ENCODE data around the gene CYBA. TPM values are rescaled to one million over a fixed set of nuclear protein-coding genes. Genes with fewer than 3 reads are reported as not detected.

CYBA gene
- total and polyA plus RNA-seq, 8 donors: 38.0 to 135 (median 68.5) TPM

- FAIRE-seq: no peak
- Histone ChIP-seq H3K4me3 (no peak overlapping the region), H3K9me3 (no peaks in the 10 kb centered on the region), H3K27me3 (no peaks in the 10 kb centered on the region), H3K36me3 (no peaks in the 10 kb centered on the region), H3K4me1 (peaks cover 0 to 5% (median 4%) of the 10 kb centered on the region in 3 donors), H3K27ac (no peak overlapping the region)
- 94% methylated on average over 5 of the region's 5 CpGs for WGBS, 2 donors
- no peak for ATAC-seq
- DNase-seq: no peak
- intact Hi-C loops (cut with DNase I): no loop called here
- TF ChIP-seq, protein P1, sequence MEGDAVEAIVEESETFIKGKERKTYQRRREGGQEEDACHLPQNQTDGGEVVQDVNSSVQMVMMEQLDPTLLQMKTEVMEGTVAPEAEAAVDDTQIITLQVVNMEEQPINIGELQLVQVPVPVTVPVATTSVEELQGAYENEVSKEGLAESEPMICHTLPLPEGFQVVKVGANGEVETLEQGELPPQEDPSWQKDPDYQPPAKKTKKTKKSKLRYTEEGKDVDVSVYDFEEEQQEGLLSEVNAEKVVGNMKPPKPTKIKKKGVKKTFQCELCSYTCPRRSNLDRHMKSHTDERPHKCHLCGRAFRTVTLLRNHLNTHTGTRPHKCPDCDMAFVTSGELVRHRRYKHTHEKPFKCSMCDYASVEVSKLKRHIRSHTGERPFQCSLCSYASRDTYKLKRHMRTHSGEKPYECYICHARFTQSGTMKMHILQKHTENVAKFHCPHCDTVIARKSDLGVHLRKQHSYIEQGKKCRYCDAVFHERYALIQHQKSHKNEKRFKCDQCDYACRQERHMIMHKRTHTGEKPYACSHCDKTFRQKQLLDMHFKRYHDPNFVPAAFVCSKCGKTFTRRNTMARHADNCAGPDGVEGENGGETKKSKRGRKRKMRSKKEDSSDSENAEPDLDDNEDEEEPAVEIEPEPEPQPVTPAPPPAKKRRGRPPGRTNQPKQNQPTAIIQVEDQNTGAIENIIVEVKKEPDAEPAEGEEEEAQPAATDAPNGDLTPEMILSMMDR (IDR thresholded peaks at IDR 0.05): no peak
Observed at GRCh38 chr16:88680554-88681083, 29.8 kb upstream of the CYBA start.

- intact Hi-C loops (cut with DNase I): no loop called here
- no peaks in the 10 kb centered on the region for H3K36me3 ChIP-seq
- DNase-seq (peak in 2 of 6 donors; percentile 54 to 74), ATAC-seq (no peak), FAIRE-seq (no peak)
- TF ChIP-seq, protein P1 (IDR thresholded peaks at IDR 0.05): no peak
- no peak overlapping the region for H3K27ac ChIP-seq
- H3K4me3 ChIP-seq: no peak overlapping the region
- H3K27me3 ChIP-seq: no peaks in the 10 kb centered on the region
- H3K4me1 ChIP-seq: no peaks in the 10 kb centered on the region
- WGBS, 2 donors: 81 to 85% methylated on average over 32 of the region's 32 CpGs
- no peaks in the 10 kb centered on the region for H3K9me3 ChIP-seq
Observed at GRCh38 chr16:88678224-88678979, 27.5 kb upstream of the CYBA start.

DNA sequence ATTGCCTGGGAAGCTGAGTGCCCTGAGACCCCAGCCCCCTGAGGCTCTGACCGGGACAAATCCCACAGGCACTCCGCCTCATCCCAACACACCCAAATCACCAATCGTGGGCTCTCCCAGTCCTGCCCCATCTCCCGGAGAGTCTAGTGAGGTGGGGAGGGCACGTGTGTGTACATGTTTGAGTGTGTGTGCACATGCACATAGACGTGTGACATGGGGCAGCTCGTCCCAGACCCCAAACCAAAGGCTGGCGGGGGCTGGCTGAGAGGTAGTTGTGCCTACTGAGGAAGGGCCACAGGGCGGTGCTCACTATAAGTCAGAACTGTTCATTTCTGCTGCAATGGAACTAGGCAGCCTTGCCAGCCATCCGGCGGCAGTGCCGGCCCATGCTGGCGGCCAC, 26.9 kb upstream of the CYBA start:
- intact Hi-C loops (cut with DNase I): no loop called here
- no peaks in the 10 kb centered on the region for H3K36me3 ChIP-seq
- H3K27ac ChIP-seq: no peak overlapping the region
- no peaks in the 10 kb centered on the region for H3K4me1 ChIP-seq
- FAIRE-seq (no peak), DNase-seq (no peak), ATAC-seq (no peak)
- no peak overlapping the region for H3K4me3 ChIP-seq
- WGBS, 2 donors: 80 to 85% methylated on average over 13 of the region's 13 CpGs
- H3K9me3 ChIP-seq: no peaks in the 10 kb centered on the region
- TF ChIP-seq, protein P1 (IDR thresholded peaks at IDR 0.05): no peak
- H3K27me3 ChIP-seq: no peaks in the 10 kb centered on the region

GRCh38 chr16:88676502-88677242, 25.8 kb upstream of the CYBA start:
- H3K4me1 ChIP-seq: no peaks in the 10 kb centered on the region
- TF ChIP-seq, protein P1 (IDR thresholded peaks at IDR 0.05): no peak
- intact Hi-C loops (cut with DNase I): no loop called here
- no peaks in the 10 kb centered on the region for H3K27me3 ChIP-seq
- H3K9me3 ChIP-seq: no peaks in the 10 kb centered on the region
- no peak overlapping the region for H3K27ac ChIP-seq
- ATAC-seq: no peak
- DNase-seq: peak in 1 of 6 donors; percentile 60
- H3K36me3 ChIP-seq: no peaks in the 10 kb centered on the region
- WGBS, 2 donors: 87 to 88% methylated on average over 21 to 22 of the region's 22 CpGs
- no peak for FAIRE-seq
- H3K4me3 ChIP-seq: no peak overlapping the region

Data from pancreas (tissue), 10 donors.